ENCODE measurements around the gene SERPINA5. TPM values are rescaled to one million over a fixed set of nuclear protein-coding genes. Genes with fewer than 3 reads are reported as not detected.
A peak's percentile ranks its signal among the peaks of the same experiment; 100 is the strongest.

The SERPINA5 gene, protein sequence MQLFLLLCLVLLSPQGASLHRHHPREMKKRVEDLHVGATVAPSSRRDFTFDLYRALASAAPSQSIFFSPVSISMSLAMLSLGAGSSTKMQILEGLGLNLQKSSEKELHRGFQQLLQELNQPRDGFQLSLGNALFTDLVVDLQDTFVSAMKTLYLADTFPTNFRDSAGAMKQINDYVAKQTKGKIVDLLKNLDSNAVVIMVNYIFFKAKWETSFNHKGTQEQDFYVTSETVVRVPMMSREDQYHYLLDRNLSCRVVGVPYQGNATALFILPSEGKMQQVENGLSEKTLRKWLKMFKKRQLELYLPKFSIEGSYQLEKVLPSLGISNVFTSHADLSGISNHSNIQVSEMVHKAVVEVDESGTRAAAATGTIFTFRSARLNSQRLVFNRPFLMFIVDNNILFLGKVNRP
- total RNA-seq = 1 to 10 TPM; 2.1 to 5.1 (median 3.7) TPM

DNA sequence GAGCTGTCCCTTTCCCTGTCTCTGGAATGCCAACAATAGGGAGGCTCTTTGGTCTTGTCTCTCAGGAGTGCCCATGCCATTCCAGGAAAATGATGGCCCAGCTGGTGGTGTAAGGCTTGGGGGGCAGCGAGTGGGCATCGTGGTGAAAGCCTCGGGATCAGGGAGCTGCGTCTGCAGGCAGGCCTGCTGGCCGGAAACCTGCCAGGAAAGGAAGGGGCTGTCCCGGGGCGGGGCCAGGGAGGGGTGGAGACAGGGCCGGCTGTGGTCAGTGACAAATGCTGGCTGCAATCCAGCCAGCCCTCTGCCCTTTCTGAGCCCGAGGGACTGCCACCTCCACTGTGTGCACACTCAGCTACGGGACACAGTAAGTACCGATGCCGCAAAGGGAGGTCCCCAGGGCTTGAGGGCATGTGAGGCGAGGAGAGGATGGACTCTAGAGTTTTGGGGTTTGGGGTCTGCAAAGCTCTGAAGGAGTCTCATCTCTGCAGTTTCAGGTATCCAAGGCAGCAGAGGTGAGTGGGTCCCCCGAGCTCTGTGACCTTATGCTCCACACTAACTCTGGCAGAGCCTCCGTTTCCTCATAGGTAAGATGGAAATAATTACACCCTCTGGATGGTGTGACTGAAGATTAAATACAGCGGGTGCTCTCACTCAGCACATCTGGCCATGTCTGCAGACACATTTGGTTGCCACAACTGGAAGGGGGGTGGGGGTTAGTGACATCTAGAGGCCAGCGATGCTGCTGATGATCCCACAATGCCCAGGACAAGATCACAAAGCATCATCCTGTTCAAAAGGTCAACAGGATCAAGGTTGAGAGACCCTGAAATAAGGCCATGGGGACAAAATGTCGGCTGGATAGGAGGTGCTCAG, at the start of gene SERPINA5:
Gene SERPINA5, plus strand, starts transcription at position 300 of the 873 bp plus-strand sequence. CDS start 5,937 bp downstream, outside the sequence.
- peak within 1 kb of the TSS in 3 of 4 donors; percentile 33 to 56 (median 45) for H3K27ac ChIP-seq (replicated peaks in 1 of 4)
- WGBS = 47% methylated on average over 15 of the region's 18 CpGs
- no peaks in the 10 kb centered on the region for H3K9me3 ChIP-seq
- DNase-seq (ENCODE audit: extremely low spot score) = no peak
- intact Hi-C loops (cut with DNase I) = no loop called here
- TF ChIP-seq, protein P1, sequence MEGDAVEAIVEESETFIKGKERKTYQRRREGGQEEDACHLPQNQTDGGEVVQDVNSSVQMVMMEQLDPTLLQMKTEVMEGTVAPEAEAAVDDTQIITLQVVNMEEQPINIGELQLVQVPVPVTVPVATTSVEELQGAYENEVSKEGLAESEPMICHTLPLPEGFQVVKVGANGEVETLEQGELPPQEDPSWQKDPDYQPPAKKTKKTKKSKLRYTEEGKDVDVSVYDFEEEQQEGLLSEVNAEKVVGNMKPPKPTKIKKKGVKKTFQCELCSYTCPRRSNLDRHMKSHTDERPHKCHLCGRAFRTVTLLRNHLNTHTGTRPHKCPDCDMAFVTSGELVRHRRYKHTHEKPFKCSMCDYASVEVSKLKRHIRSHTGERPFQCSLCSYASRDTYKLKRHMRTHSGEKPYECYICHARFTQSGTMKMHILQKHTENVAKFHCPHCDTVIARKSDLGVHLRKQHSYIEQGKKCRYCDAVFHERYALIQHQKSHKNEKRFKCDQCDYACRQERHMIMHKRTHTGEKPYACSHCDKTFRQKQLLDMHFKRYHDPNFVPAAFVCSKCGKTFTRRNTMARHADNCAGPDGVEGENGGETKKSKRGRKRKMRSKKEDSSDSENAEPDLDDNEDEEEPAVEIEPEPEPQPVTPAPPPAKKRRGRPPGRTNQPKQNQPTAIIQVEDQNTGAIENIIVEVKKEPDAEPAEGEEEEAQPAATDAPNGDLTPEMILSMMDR (IDR thresholded peaks at IDR 0.05) = no peak
- no peak for TF ChIP-seq EP300 (IDR thresholded peaks at IDR 0.05)
- no peak for TF ChIP-seq POLR2A (IDR thresholded peaks at IDR 0.05; ENCODE audit: low read depth)
- no peak for TF ChIP-seq POLR2AphosphoS5 (IDR thresholded peaks at IDR 0.05)
- no peaks in the 10 kb centered on the region for H3K36me3 ChIP-seq
- H3K4me1 ChIP-seq = peaks cover 6 to 21% (median 11%) of the 10 kb centered on the region in 4 donors
- H3K27me3 ChIP-seq = no peaks in the 10 kb centered on the region
- H3K4me3 ChIP-seq = peak within 1 kb of the TSS in 1 of 4 donors; percentile 8

DNA sequence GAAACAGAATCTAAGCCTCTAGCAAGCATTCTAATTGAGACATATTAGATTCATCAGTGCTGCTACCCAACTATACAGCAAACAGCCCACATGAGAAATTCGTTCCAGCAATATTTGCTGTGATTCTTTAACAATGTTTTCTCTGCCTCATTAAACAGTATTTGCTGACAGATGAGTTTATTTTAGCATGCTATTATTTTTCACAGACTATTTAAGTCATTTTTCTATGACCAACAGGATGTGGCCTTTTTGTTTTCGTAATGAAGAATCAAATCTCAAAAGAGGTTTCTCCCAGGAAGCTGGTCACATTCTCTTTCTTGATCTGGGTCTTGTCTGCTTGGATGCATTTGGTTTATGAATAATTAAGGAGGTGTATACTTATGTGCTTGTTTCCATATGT, 48.8 kb upstream of the SERPINA5 start:
- WGBS = 49% methylated on average over 2 of the region's 2 CpGs

DNA sequence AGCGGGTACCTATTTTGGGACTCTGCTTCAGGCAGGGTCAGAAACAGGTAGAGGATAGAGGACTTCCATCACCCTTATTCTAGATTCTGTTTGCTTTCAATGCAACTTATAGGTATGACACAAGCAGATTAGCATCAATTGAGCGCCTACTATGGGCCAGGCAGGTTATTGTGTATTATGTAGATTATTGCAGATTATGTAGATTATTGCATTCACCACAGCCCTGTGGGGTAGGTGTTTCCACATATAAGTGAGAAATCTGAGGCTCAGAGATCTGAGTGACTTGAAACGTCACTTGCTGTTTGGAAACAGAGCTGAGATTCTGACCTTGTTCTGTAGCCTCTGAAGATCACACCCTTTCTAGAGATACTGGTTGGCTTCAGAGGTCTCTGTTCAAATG, 45.7 kb upstream of the SERPINA5 start:
- no peaks in the 10 kb centered on the region for H3K36me3 ChIP-seq
- peaks cover 0 to 10% (median 0%) of the 10 kb centered on the region in 4 donors for H3K9me3 ChIP-seq
- no peak overlapping the region for H3K27ac ChIP-seq (replicated peaks in 1 of 4)
- WGBS = 92% methylated on average over 2 of the region's 3 CpGs
- intact Hi-C loops (cut with DNase I) = no loop called here
- DNase-seq (ENCODE audit: extremely low spot score) = no peak
- no peaks in the 10 kb centered on the region for H3K4me1 ChIP-seq
- H3K4me3 ChIP-seq = no peak overlapping the region
- H3K27me3 ChIP-seq = peaks cover 0 to 47% (median 0%) of the 10 kb centered on the region in 4 donors
- TF ChIP-seq, protein P1 (IDR thresholded peaks at IDR 0.05) = no peak
- TF ChIP-seq POLR2A (IDR thresholded peaks at IDR 0.05; ENCODE audit: low read depth) (no peak), POLR2AphosphoS5 (IDR thresholded peaks at IDR 0.05) (no peak), EP300 (IDR thresholded peaks at IDR 0.05) (no peak)

More for the DNA sequence above, 48.8 kb upstream of the SERPINA5 start:
- H3K4me1 ChIP-seq = no peaks in the 10 kb centered on the region
- no peaks in the 10 kb centered on the region for H3K36me3 ChIP-seq
- H3K9me3 ChIP-seq = peaks cover 0 to 11% (median 0%) of the 10 kb centered on the region in 4 donors
- TF ChIP-seq POLR2A (IDR thresholded peaks at IDR 0.05; ENCODE audit: low read depth) (no peak), EP300 (IDR thresholded peaks at IDR 0.05) (no peak), POLR2AphosphoS5 (IDR thresholded peaks at IDR 0.05) (no peak)
- TF ChIP-seq, protein P1 (IDR thresholded peaks at IDR 0.05) = no peak
- DNase-seq (ENCODE audit: extremely low spot score) = no peak
- H3K4me3 ChIP-seq = no peak overlapping the region
- H3K27me3 ChIP-seq = peaks cover 0 to 42% (median 0%) of the 10 kb centered on the region in 4 donors
- intact Hi-C loops (cut with DNase I) = no loop called here
- H3K27ac ChIP-seq (replicated peaks in 1 of 4) = no peak overlapping the region

DNA sequence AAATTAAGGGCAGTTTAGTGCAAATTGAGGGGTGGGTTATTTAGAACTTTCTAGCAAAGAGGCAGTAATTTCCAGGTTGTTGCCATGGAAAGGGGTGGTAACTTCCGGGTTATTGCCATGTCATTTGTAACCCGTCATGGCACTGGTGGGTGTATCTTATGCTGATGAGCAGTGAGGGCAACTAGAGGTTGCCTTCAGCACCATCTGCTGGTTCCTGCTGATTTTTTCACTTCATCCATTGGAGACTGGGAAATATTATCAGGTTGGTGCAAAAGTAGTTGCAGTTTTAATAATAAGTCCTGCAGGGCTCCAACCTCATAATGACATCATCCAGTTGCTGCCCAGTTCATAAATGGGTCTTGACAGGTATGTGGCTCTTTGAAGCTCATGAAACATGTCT, 44.4 kb upstream of the SERPINA5 start:
- peaks cover 0 to 50% (median 0%) of the 10 kb centered on the region in 4 donors for H3K27me3 ChIP-seq

More for the DNA sequence above, 44.4 kb upstream of the SERPINA5 start:
- no peaks in the 10 kb centered on the region for H3K36me3 ChIP-seq
- intact Hi-C loops (cut with DNase I) = no loop called here
- H3K4me1 ChIP-seq = no peaks in the 10 kb centered on the region
- H3K9me3 ChIP-seq = peaks cover 0 to 6% (median 0%) of the 10 kb centered on the region in 4 donors
- no peak for DNase-seq (ENCODE audit: extremely low spot score)
- H3K27ac ChIP-seq (replicated peaks in 1 of 4) = no peak overlapping the region
- TF ChIP-seq POLR2AphosphoS5 (IDR thresholded peaks at IDR 0.05) (no peak), EP300 (IDR thresholded peaks at IDR 0.05) (no peak), POLR2A (IDR thresholded peaks at IDR 0.05; ENCODE audit: low read depth) (no peak)
- TF ChIP-seq, protein P1 (IDR thresholded peaks at IDR 0.05) = no peak
- no peak overlapping the region for H3K4me3 ChIP-seq
- WGBS = 55% methylated on average over 2 of the region's 2 CpGs
